SK-N-SH treated with all-trans-retinoic acid at 6 μM for 48 hours (cell line): ENCODE results near the gene PTCHD4.

Experiments used
- ATAC-seq: fragments of 200-7000 bp; cut with Tn5 transposase; 3 replicates; pipeline ENCODE4 v1.9.1; 2020; ENCODE audit warnings: mild to moderate bottlenecking, moderate library complexity
- ARNTL ChIP-seq: fragments of 450-650 bp; formaldehyde crosslinking; IDR thresholded peaks from 2 replicates; pipeline ENCODE4 v1.5.0; 2020; ENCODE audit warnings: low read depth, mild to moderate bottlenecking, moderate library complexity, borderline replicate concordance
- CSDC2 ChIP-seq: fragments of 250-450 bp; sonication (Bioruptor Pico); IDR thresholded peaks from 2 replicates; pipeline ENCODE4 v1.5.0; 2020; ENCODE audit warnings: mild to moderate bottlenecking, moderate library complexity
- GLIS3 ChIP-seq: fragments of 250-450 bp; sonication (Bioruptor Pico); IDR thresholded peaks from 2 replicates; pipeline ENCODE4 v1.5.0; 2020; ENCODE audit warnings: mild to moderate bottlenecking, moderate library complexity
- ISL1 ChIP-seq: fragments of 250-450 bp; sonication (Bioruptor Pico); IDR thresholded peaks from 2 replicates; pipeline ENCODE4 v2.1.2; 2022; ENCODE audit warnings: mild to moderate bottlenecking, moderate library complexity
- OSR1 ChIP-seq: fragments of 250-450 bp; sonication (Bioruptor Pico); IDR thresholded peaks from 2 replicates; pipeline ENCODE4 v1.8.0; 2022; ENCODE audit warnings: moderate library complexity, mild to moderate bottlenecking, inconsistent platforms
- POU6F1 ChIP-seq: fragments of 250-450 bp; sonication (Bioruptor Pico); IDR thresholded peaks from 2 replicates; pipeline ENCODE4 v1.8.0; 2021; ENCODE audit warnings: low read depth, mild to moderate bottlenecking, moderate library complexity, borderline replicate concordance
- PPARA ChIP-seq: fragments of 250-450 bp; sonication (Bioruptor Pico); IDR thresholded peaks from 2 replicates; pipeline ENCODE4 v1.5.0; 2020; ENCODE audit warnings: mild to moderate bottlenecking, borderline replicate concordance
- SNAI2 ChIP-seq: fragments of 250-450 bp; sonication (Bioruptor Pico); IDR thresholded peaks from 2 replicates; pipeline ENCODE4 v1.5.0; 2020; ENCODE audit warnings: mild to moderate bottlenecking, moderate library complexity
- TCF4 ChIP-seq: fragments of 250-450 bp; sonication (Bioruptor Pico); IDR thresholded peaks from 2 replicates; pipeline ENCODE4 v1.8.0; 2021; ENCODE audit warnings: mild to moderate bottlenecking, moderate library complexity, borderline replicate concordance
- TOX ChIP-seq: fragments of 250-450 bp; sonication (Bioruptor Pico); IDR thresholded peaks from 2 replicates; pipeline ENCODE4 v1.8.0; 2021; ENCODE audit warnings: mild to moderate bottlenecking, moderate library complexity, borderline replicate concordance
- ZC3H10 ChIP-seq: fragments of 250-450 bp; sonication (Bioruptor Pico); IDR thresholded peaks from 2 replicates; pipeline ENCODE4 v1.5.1; 2021; ENCODE audit warnings: mild to moderate bottlenecking, moderate library complexity
- ZFP3 ChIP-seq: fragments of 250-450 bp; sonication (Bioruptor Pico); IDR thresholded peaks from 2 replicates; pipeline ENCODE4 v1.5.0; 2020; ENCODE audit warnings: mild to moderate bottlenecking, moderate library complexity
- ZFP30 ChIP-seq: fragments of 450-650 bp; formaldehyde crosslinking; IDR thresholded peaks from 2 replicates; pipeline ENCODE4 v1.5.0; 2022; ENCODE audit warnings: mild to moderate bottlenecking, moderate library complexity
- ZNF565 ChIP-seq: fragments of 450-650 bp; formaldehyde crosslinking; conservative IDR thresholded peaks from 2 replicates; pipeline ENCODE4 v1.5.0; 2020; ENCODE audit warnings: low read depth, mild to moderate bottlenecking, moderate library complexity
- ZNF70 ChIP-seq: fragments of 450-650 bp; formaldehyde crosslinking; IDR thresholded peaks from 2 replicates; pipeline ENCODE4 v1.5.0; 2020; ENCODE audit warnings: mild to moderate bottlenecking, moderate library complexity
- ZNF8 ChIP-seq: fragments of 450-650 bp; formaldehyde crosslinking; IDR thresholded peaks from 2 replicates; pipeline ENCODE4 v1.5.0; 2020; ENCODE audit warnings: mild to moderate bottlenecking, moderate library complexity
- TF ChIP-seq, protein P1 (sequence below): fragments of 250-450 bp; sonication (Bioruptor Pico); IDR thresholded peaks from 2 replicates; pipeline ENCODE4 v1.5.0; 2020; ENCODE audit warnings: mild to moderate bottlenecking, moderate library complexity
- TF ChIP-seq, protein P2 (sequence below): fragments of 250-450 bp; sonication (Bioruptor Pico); IDR thresholded peaks from 2 replicates; pipeline ENCODE4 v1.8.0; 2020; ENCODE audit warnings: mild to moderate bottlenecking, moderate library complexity, borderline replicate concordance

PTCHD4 gene

DNA sequence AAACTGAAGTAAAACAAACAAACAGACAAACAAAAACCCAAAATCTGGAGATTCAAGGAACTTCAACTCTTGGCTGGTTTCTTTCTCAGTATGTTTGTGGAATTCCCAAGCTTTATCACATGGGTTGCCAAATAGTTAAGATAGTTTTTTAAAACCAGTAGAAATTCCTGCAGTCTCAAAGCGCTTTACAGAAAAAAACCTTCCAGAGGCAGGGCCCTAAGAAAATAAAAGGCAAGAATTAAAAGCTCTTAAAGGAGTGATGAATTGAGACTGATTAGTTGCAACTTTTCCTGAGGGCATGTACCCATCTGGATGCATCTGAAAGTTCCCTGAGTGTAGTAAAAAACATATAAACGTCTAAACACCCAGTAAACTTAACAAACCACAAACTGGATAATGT is 25.9 kb upstream of the PTCHD4 start (continued):
- no peak for TF ChIP-seq SNAI2 (CRISPR knock-in tag)
- no peak for TF ChIP-seq POU6F1 (CRISPR knock-in tag)
- no peak for TF ChIP-seq ISL1
- TF ChIP-seq CSDC2 (CRISPR knock-in tag) = no peak
- TF ChIP-seq ZNF565 (CRISPR knock-in tag) = no peak
- TF ChIP-seq, protein P1, sequence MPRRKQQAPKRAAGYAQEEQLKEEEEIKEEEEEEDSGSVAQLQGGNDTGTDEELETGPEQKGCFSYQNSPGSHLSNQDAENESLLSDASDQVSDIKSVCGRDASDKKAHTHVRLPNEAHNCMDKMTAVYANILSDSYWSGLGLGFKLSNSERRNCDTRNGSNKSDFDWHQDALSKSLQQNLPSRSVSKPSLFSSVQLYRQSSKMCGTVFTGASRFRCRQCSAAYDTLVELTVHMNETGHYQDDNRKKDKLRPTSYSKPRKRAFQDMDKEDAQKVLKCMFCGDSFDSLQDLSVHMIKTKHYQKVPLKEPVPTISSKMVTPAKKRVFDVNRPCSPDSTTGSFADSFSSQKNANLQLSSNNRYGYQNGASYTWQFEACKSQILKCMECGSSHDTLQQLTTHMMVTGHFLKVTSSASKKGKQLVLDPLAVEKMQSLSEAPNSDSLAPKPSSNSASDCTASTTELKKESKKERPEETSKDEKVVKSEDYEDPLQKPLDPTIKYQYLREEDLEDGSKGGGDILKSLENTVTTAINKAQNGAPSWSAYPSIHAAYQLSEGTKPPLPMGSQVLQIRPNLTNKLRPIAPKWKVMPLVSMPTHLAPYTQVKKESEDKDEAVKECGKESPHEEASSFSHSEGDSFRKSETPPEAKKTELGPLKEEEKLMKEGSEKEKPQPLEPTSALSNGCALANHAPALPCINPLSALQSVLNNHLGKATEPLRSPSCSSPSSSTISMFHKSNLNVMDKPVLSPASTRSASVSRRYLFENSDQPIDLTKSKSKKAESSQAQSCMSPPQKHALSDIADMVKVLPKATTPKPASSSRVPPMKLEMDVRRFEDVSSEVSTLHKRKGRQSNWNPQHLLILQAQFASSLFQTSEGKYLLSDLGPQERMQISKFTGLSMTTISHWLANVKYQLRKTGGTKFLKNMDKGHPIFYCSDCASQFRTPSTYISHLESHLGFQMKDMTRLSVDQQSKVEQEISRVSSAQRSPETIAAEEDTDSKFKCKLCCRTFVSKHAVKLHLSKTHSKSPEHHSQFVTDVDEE = no peak
- TF ChIP-seq ZC3H10 (CRISPR knock-in tag) = no peak
- TF ChIP-seq ZNF70 (CRISPR knock-in tag) = no peak
- no peak for TF ChIP-seq ZFP30 (CRISPR knock-in tag)
- no peak for TF ChIP-seq TCF4

- ATAC-seq = peak; percentile 55
- TF ChIP-seq TOX = no peak
- TF ChIP-seq ISL1 = no peak
- TF ChIP-seq ZFP30 (CRISPR knock-in tag) = no peak
- TF ChIP-seq ARNTL (CRISPR knock-in tag) = no peak
- TF ChIP-seq OSR1 (CRISPR knock-in tag) = no peak
- TF ChIP-seq PPARA (CRISPR knock-in tag) = no peak
- no peak for TF ChIP-seq ZFP3
- no peak for TF ChIP-seq ZNF70 (CRISPR knock-in tag)
- TF ChIP-seq ZC3H10 (CRISPR knock-in tag) = no peak
- no peak for TF ChIP-seq CSDC2 (CRISPR knock-in tag)
- TF ChIP-seq, protein P2, sequence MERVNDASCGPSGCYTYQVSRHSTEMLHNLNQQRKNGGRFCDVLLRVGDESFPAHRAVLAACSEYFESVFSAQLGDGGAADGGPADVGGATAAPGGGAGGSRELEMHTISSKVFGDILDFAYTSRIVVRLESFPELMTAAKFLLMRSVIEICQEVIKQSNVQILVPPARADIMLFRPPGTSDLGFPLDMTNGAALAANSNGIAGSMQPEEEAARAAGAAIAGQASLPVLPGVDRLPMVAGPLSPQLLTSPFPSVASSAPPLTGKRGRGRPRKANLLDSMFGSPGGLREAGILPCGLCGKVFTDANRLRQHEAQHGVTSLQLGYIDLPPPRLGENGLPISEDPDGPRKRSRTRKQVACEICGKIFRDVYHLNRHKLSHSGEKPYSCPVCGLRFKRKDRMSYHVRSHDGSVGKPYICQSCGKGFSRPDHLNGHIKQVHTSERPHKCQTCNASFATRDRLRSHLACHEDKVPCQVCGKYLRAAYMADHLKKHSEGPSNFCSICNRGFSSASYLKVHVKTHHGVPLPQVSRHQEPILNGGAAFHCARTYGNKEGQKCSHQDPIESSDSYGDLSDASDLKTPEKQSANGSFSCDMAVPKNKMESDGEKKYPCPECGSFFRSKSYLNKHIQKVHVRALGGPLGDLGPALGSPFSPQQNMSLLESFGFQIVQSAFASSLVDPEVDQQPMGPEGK = no peak
- TF ChIP-seq ZNF565 (CRISPR knock-in tag) = no peak
- no peak for TF ChIP-seq SNAI2 (CRISPR knock-in tag)
- no peak for TF ChIP-seq TCF4
Measured at GRCh38 chr6:48135323-48136084, 24.5 kb upstream of the PTCHD4 start.

DNA sequence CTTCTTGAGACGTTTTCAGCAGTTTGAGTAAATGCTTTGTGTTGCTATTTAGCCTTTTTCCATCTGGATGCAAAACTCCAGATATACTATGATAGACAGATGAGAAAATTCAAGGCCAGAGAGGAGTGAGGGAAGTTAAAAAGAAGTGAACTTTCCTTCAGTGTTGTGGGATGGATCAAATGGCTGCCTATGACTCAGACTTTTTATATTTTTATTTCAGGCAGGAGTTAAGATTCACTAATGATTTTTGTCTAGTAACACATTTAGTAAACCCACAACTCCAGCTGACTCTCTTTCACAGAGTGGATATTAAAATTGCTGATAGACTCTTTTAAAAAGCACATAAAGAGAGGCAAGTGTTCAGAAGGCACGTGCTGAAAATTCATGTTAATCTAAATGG is 23.2 kb upstream of the PTCHD4 start:
- TF ChIP-seq OSR1 (CRISPR knock-in tag) = no peak
- no peak for TF ChIP-seq ZNF8 (CRISPR knock-in tag)
- TF ChIP-seq ISL1 = no peak
- TF ChIP-seq, protein P2 = no peak
- TF ChIP-seq ARNTL (CRISPR knock-in tag) = no peak
- TF ChIP-seq, protein P1 = no peak
- TF ChIP-seq GLIS3 (CRISPR knock-in tag) = no peak
- TF ChIP-seq TCF4 = no peak
- no peak for TF ChIP-seq POU6F1 (CRISPR knock-in tag)
- ATAC-seq = peak; percentile 40; the same call in 1 of the 3 replicates
